AG04450 (cell line): ENCODE results near the gene MED26. TPM values are rescaled to one million over a fixed set of nuclear protein-coding genes. Genes with fewer than 3 reads are reported as not detected.

ENCODE experiments used
- CTCF ChIA-PET: fragments of 300-600, 350-600 bp; formaldehyde crosslinking; extraction: SDS; loops from one replicate; lab custom pipeline; 2022; ENCODE audit warnings: antibody characterized with exemption, inconsistent platforms; lab: Charles Lee
- POLR2A ChIA-PET: fragments of 350-600 bp; formaldehyde crosslinking; extraction: SDS; loops from one replicate; lab custom pipeline; 2021; ENCODE audit warnings: antibody characterized with exemption, inconsistent platforms; lab: Yijun Ruan, JAX
- DNase-seq: peaks from one replicate; pipeline ENCODE4 v3.0.0-alpha.2; 2011; ENCODE audit warnings: low read depth, low spot score
- H3K27ac ChIP-seq: one replicate; pipeline ENCODE4 v1.5.1; 2012; ENCODE audit warnings: low read depth, low read length, control low read depth
- H3K27me3 ChIP-seq: one replicate; pipeline ENCODE4 v1.6.0; 2012; ENCODE audit warnings: low read length; ENCODE audit not compliant: control insufficient read depth, insufficient read depth
- H3K4me3 ChIP-seq: 2 replicates; pipeline ENCODE4 v1.5.1; 2011; ENCODE audit warnings: mild to moderate bottlenecking, low read depth, low read length, control low read depth
- H3K9me3 ChIP-seq: 2 replicates; pipeline ENCODE4 v1.5.1; 2012; ENCODE audit warnings: low read length; ENCODE audit not compliant: control insufficient read depth, insufficient read depth
- CTCF ChIP-seq: IDR thresholded peaks from 2 replicates; pipeline ENCODE4 v1.5.1; 2011; ENCODE audit warnings: low read depth, low read length, control low read depth, inconsistent platforms
- polyA plus RNA-seq: library from polyadenylated mRNA; depleted of rRNA; stranded (reverse); fragments of >200 nt; gene quantifications from 2 replicates; pipeline ENCODE4 v1.2.3, GENCODE V29; 2011

MED26 gene
- polyA plus RNA-seq, 1 experiment, result 3.0 TPM

DNA sequence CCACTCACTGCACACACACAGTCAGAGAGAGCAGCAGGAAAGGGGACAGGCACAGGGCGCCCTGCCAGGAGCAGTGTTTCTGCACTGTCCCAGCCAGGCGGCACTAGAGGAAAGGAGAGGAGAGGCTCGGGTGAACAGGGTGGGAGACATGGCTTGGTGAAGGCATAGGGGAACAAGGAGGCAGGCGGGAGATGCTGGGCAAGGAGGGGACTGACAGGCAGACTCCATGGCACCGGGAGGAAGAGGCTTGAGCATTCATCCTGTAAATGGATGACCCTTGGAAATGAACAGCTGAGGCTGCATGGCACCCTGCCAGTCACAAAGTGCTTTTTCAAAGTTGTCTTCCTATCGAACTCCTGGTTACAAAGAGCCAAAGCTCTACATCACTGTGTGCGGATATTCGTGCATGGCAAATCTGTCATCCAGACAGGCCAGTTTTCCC, 22.4 kb downstream of the MED26 start:
- CTCF ChIA-PET, result no interaction called here

GRCh38 chr19:16605115-16605514, 22.9 kb downstream of the MED26 start:
- Histone ChIP-seq H3K27ac (no peak overlapping the region), H3K4me3 (no peak overlapping the region), H3K27me3 (no peaks in the 10 kb centered on the region), H3K9me3 (no peaks in the 10 kb centered on the region; the same call in 1 of the 2 replicates)
- POLR2A ChIA-PET, result no interaction called here
- CTCF ChIA-PET, result no interaction called here
- TF ChIP-seq CTCF, result no peak
- no peak for DNase-seq

More for the DNA sequence above, 22.4 kb downstream of the MED26 start:
- no peak for TF ChIP-seq CTCF
- POLR2A ChIA-PET, result no interaction called here
- no peak for DNase-seq
- H3K27me3 ChIP-seq, result no peaks in the 10 kb centered on the region
- H3K27ac ChIP-seq, result no peak overlapping the region
- H3K9me3 ChIP-seq, result no peaks in the 10 kb centered on the region; the same call in 1 of the 2 replicates
- H3K4me3 ChIP-seq, result no peak overlapping the region

DNA sequence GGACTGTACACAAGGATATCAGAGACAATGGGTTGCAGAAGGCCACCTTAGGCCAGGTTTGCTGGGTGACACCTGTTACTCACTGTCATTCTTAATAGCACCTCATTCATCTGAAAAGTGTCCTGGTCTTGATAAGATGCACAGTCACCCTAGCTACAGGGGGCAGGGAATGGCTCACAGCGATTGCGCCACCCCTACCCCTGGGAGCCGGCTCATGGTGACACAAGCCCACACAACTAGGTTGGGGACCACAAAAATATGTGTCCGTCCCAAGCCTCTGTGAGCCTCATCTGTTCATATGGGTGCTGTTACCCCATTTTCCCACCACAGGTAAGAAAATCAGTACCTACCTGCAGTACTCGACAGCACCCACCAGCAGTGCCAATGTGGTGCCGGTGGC, 23.4 kb downstream of the MED26 start:
- H3K4me3 ChIP-seq, result no peak overlapping the region
- no peaks in the 10 kb centered on the region; the same call in 1 of the 2 replicates for H3K9me3 ChIP-seq
- ChIA-PET CTCF (no interaction called here), POLR2A (no interaction called here)
- no peak overlapping the region for H3K27ac ChIP-seq
- no peak for TF ChIP-seq CTCF
- no peak for DNase-seq
- no peaks in the 10 kb centered on the region for H3K27me3 ChIP-seq

DNA sequence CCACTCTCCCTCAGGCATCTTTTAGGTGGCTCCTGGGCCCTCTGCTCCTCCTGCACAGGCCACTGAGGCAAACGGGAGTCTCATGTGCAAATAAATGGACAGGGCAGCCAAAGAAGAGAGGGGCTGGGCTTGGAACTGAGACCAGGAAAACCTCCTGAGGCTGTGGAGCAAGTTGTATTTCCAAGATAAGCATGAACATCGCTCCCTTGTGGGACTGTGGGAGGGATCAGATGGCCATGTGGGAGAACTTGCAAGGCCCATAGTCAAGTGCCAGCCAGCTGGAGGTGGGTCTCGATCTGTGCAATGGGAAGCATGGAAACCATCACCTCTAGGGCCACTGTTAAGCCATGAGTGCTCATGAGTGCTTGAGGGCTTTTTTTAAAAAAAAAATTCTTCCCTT, 24.9 kb downstream of the MED26 start:
- no peak for DNase-seq
- TF ChIP-seq CTCF, result no peak
- H3K4me3 ChIP-seq, result no peak overlapping the region
- ChIA-PET CTCF (no interaction called here), POLR2A (no interaction called here)
- no peak overlapping the region for H3K27ac ChIP-seq
- H3K27me3 ChIP-seq, result no peaks in the 10 kb centered on the region
- H3K9me3 ChIP-seq, result no peaks in the 10 kb centered on the region; the same call in 1 of the 2 replicates

DNA sequence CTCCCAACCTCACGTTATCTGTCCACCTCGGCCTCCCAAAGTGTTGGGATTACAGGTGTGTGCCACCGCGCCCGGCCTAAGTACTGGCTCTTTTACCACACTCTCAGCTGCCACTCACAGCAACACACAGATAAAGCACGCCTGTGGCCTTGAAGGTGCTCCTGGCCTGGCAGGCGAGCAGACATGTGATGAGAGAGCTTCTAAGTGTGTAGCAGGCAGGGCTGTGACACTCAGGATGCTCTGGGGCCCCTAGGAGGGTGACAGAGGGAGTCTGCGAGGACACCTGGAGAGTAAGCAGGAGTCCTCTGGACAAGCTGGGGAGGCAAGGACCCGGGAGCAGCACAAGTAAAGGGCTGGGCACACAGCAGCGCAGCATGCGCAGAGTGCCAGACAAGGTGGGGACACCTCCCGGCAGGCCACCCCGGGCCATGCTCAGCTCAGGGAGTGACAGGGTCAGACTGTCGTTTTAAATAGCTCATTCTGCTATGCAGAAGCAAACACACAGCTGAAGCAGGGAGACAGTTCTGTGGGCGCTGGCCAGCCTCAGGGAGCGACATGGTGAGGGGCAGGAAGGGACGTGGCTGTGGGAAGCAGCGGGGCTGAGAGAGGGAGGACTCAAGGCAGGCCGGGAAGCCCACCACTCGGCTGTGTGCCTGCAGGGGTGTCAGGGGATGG, 26.5 kb downstream of the MED26 start:
- H3K4me3 ChIP-seq, result no peak overlapping the region
- no peaks in the 10 kb centered on the region; the same call in 1 of the 2 replicates for H3K9me3 ChIP-seq
- TF ChIP-seq CTCF, result no peak
- no peak overlapping the region for H3K27ac ChIP-seq
- ChIA-PET CTCF (no interaction called here), POLR2A (no interaction called here)
- H3K27me3 ChIP-seq, result no peaks in the 10 kb centered on the region
- no peak for DNase-seq
